ENCODE measurements around the gene NUP62.

DNA sequence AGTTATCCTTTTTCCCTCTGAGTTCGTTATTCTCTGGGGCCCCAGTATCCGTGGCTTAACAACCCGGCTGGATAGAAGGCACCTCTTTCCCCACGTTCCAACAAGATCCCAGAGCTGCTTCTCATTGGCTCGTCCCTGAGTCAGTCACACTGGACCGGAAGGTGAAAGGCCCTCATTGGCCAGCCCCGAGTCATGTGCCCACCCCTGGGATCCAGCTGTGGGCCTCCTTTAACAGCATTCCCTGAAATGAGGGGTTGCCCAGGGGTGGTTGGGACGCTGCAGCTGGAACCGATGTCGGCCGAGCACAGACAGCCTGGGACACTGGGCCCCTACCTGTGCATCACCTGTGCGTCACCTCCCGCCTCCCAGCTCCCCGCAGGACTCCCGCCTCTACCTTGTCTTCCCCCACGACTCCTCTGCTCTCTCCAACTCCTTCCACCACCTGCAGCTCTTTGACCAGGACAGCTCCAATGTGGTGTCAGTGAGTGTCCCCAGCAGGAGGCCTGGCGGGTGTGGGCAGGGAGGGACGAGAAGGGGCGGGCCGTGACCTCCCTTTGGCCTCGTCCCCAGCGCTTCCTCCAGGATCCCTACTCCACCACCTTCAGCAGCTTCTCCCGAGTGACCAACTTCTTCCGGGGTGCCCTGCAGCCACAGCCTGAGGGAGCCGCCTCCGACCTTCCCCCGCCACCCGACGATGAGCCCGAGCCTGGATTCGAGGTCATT lies 47.5 kb downstream of the NUP62 start:
- TF ChIP-seq, protein P1, sequence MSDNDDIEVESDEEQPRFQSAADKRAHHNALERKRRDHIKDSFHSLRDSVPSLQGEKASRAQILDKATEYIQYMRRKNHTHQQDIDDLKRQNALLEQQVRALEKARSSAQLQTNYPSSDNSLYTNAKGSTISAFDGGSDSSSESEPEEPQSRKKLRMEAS (IDR thresholded peaks at IDR 0.05), result no peak
- no peak for TF ChIP-seq EP300 (IDR thresholded peaks at IDR 0.05; ENCODE audit: borderline replicate concordance)
- TF ChIP-seq TAF1 (IDR thresholded peaks at IDR 0.05; ENCODE audit: low read depth), result no peak
- TF ChIP-seq, protein P2, sequence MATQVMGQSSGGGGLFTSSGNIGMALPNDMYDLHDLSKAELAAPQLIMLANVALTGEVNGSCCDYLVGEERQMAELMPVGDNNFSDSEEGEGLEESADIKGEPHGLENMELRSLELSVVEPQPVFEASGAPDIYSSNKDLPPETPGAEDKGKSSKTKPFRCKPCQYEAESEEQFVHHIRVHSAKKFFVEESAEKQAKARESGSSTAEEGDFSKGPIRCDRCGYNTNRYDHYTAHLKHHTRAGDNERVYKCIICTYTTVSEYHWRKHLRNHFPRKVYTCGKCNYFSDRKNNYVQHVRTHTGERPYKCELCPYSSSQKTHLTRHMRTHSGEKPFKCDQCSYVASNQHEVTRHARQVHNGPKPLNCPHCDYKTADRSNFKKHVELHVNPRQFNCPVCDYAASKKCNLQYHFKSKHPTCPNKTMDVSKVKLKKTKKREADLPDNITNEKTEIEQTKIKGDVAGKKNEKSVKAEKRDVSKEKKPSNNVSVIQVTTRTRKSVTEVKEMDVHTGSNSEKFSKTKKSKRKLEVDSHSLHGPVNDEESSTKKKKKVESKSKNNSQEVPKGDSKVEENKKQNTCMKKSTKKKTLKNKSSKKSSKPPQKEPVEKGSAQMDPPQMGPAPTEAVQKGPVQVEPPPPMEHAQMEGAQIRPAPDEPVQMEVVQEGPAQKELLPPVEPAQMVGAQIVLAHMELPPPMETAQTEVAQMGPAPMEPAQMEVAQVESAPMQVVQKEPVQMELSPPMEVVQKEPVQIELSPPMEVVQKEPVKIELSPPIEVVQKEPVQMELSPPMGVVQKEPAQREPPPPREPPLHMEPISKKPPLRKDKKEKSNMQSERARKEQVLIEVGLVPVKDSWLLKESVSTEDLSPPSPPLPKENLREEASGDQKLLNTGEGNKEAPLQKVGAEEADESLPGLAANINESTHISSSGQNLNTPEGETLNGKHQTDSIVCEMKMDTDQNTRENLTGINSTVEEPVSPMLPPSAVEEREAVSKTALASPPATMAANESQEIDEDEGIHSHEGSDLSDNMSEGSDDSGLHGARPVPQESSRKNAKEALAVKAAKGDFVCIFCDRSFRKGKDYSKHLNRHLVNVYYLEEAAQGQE (IDR thresholded peaks at IDR 0.05; ENCODE audit: low read depth), result no peak
- TF ChIP-seq CEBPB (IDR thresholded peaks at IDR 0.05), result no peak
- TF ChIP-seq CREB1 (IDR thresholded peaks at IDR 0.05; ENCODE audit: low read depth), result no peak
- no peak for TF ChIP-seq RAD21 (IDR thresholded peaks at IDR 0.05; ENCODE audit: low read depth)

All from Ishikawa (cell line).